Parathyroid adenoma (tissue), 2 donors: ENCODE results near the gene ARRDC1.

Experiments used
- H2AFZ ChIP-seq: fragments of 300-600 bp; sonication (generic); one replicate; pipeline ENCODE4 v1.7.0; 2017; ENCODE audit warnings: antibody characterized with exemption, mild to moderate bottlenecking
- H3K27ac ChIP-seq: fragments of 300-600 bp; sonication (generic); one replicate; pipeline ENCODE4 v1.7.0; 2017
- H3K27me3 ChIP-seq: fragments of 300-600 bp; sonication (generic); one replicate; pipeline ENCODE4 v1.7.0; 2017; ENCODE audit warnings: low read length; ENCODE audit not compliant: control insufficient read depth, insufficient read depth
- H3K36me3 ChIP-seq: fragments of 300-600 bp; sonication (generic); one replicate; pipeline ENCODE4 v1.7.0; 2017; ENCODE audit warnings: low read length; ENCODE audit not compliant: control insufficient read depth, insufficient read depth
- H3K4me1 ChIP-seq: fragments of 300-600 bp; sonication (generic); one replicate; pipeline ENCODE4 v1.7.0; 2017; ENCODE audit warnings: control low read depth
- H3K4me2 ChIP-seq: fragments of 300-600 bp; sonication (generic); one replicate; pipeline ENCODE4 v1.7.0; 2017; ENCODE audit warnings: low read length
- H3K4me3 ChIP-seq: fragments of 300-600 bp; sonication (generic); one replicate; pipeline ENCODE4 v1.7.0; 2017; ENCODE audit warnings: low read depth, low read length
- H3K79me2 ChIP-seq: fragments of 300-600 bp; sonication (generic); one replicate; pipeline ENCODE4 v1.7.0; 2017; ENCODE audit warnings: control low read depth
- H3K9ac ChIP-seq: fragments of 300-600 bp; sonication (generic); one replicate; pipeline ENCODE4 v1.7.0; 2017; ENCODE audit warnings: mild to moderate bottlenecking
- H3K9me3 ChIP-seq: fragments of 300-600 bp; sonication (generic); one replicate; pipeline ENCODE4 v1.7.0; 2017; ENCODE audit warnings: low read length; ENCODE audit not compliant: control insufficient read depth
- CTCF ChIP-seq: fragments of 300-600 bp; sonication (generic); IDR thresholded peaks from one replicate; pipeline ENCODE4 v1.7.0; 2017; ENCODE audit warnings: antibody characterized with exemption, mild to moderate bottlenecking
- donor health status: primary hyperparathyroidism.

The ARRDC1 gene

GRCh38 chr9:137663584-137663983 is 58.1 kb downstream of the ARRDC1 start:
- Histone ChIP-seq H3K79me2 (peaks cover 10% of the 10 kb centered on the region), H3K27me3 (no peaks in the 10 kb centered on the region), H3K9ac (no peak overlapping the region), H3K4me3 (no peak overlapping the region), H3K27ac (no peak overlapping the region), H3K4me1 (no peaks in the 10 kb centered on the region), H3K9me3 (no peaks in the 10 kb centered on the region), H2AFZ (no peak overlapping the region), H3K36me3 (no peaks in the 10 kb centered on the region), H3K4me2 (no peak overlapping the region)
- no peak for TF ChIP-seq CTCF

GRCh38 chr9:137664676-137665075 is 59.2 kb downstream of the ARRDC1 start:
- Histone ChIP-seq H3K9ac (no peak overlapping the region), H2AFZ (no peak overlapping the region), H3K27me3 (no peaks in the 10 kb centered on the region), H3K79me2 (peaks cover 8% of the 10 kb centered on the region), H3K27ac (no peak overlapping the region), H3K36me3 (no peaks in the 10 kb centered on the region), H3K9me3 (no peaks in the 10 kb centered on the region), H3K4me3 (no peak overlapping the region), H3K4me2 (no peak overlapping the region), H3K4me1 (no peaks in the 10 kb centered on the region)
- no peak for TF ChIP-seq CTCF
